GM12891 (cell line): ENCODE measurements around the gene CHMP1A.

Experiments used
- POLR2A ChIP-seq: IDR thresholded peaks from 2 replicates; pipeline ENCODE4 v1.6.1; 2011; ENCODE audit warnings: low read depth, low read length, control low read depth
- POLR2AphosphoS5 ChIP-seq: IDR thresholded peaks from 2 replicates; pipeline ENCODE4 v1.6.1; 2011; ENCODE audit warnings: low read depth, low read length, control low read depth
- POU2F2 ChIP-seq: IDR thresholded peaks from 2 replicates; pipeline ENCODE4 v1.6.1; 2011; ENCODE audit warnings: low read depth, mild to moderate bottlenecking, control low read depth, low read length, moderate library complexity
- SPI1 ChIP-seq: IDR thresholded peaks from 2 replicates; pipeline ENCODE4 v1.6.1; 2011; ENCODE audit warnings: low read depth, low read length, control low read depth
- TAF1 ChIP-seq: IDR thresholded peaks from 2 replicates; pipeline ENCODE4 v1.6.1; 2011; ENCODE audit warnings: low read depth, low read length, control low read depth

GRCh38 chr16:89620406-89620841 is 37.1 kb downstream of the CHMP1A start:
- TF ChIP-seq POLR2AphosphoS5, result no peak
- no peak for TF ChIP-seq POLR2A
- TF ChIP-seq TAF1, result no peak
- TF ChIP-seq POU2F2, result no peak
- TF ChIP-seq SPI1, result no peak
